HEK293 (cell line): ENCODE results near the gene CMIP.

ENCODE experiments used
- CTCF ChIA-PET: fragments of 350-600 bp; formaldehyde crosslinking; extraction: SDS; loops from one replicate; lab custom pipeline; 2021; ENCODE audit warnings: antibody characterized with exemption; lab: Yijun Ruan, JAX
- POLR2A ChIA-PET: fragments of 300-600 bp; formaldehyde crosslinking; extraction: SDS; loops from one replicate; lab custom pipeline; 2020; ENCODE audit warnings: antibody characterized with exemption, inconsistent platforms; lab: Yijun Ruan, JAX
- H3K27ac ChIP-seq: fragments of 200-500 bp; sonication (Bioruptor generic); 2 replicates; pipeline ENCODE4 v1.5.1; 2014; ENCODE audit warnings: low read depth, low read length, control low read depth, inconsistent platforms; ENCODE audit errors: extremely low read depth
- H3K36me3 ChIP-seq, 2 experiments: fragments of 200-500 bp in 1 of 2; sonication (Bioruptor generic) in 1 of 2; 1 replicate in 1 of 2; 2 replicates in 1 of 2; pipeline ENCODE4 v1.5.1; 2014 to 2017; ENCODE audit warnings: inconsistent platforms in 2 of 2, low read length in 2 of 2; ENCODE audit not compliant: control insufficient read depth in 2 of 2, insufficient read depth in 1 of 2
- H3K4me1 ChIP-seq: fragments of 200-500 bp; sonication (Bioruptor generic); 2 replicates; pipeline ENCODE4 v1.5.1; 2014; ENCODE audit warnings: mild to moderate bottlenecking, low read length, inconsistent platforms; ENCODE audit not compliant: control insufficient read depth, insufficient read depth
- H3K4me3 ChIP-seq: 2 replicates; pipeline ENCODE4 v1.5.1; 2011; ENCODE audit warnings: low read depth, mild to moderate bottlenecking, control low read depth, low read length, moderate library complexity
- H3K9me3 ChIP-seq: fragments of 200-500 bp; sonication (Bioruptor generic); 2 replicates; pipeline ENCODE4 v1.5.1; 2014; ENCODE audit warnings: low read depth, low read length, inconsistent platforms; ENCODE audit not compliant: control insufficient read depth, insufficient read depth
- HOXD13 ChIP-seq: sonication (generic); formaldehyde crosslinking; IDR thresholded peaks from 2 replicates; pipeline ENCODE4 v1.8.0; 2022; ENCODE audit warnings: missing genetic modification reagents, borderline replicate concordance
- MEIS1 ChIP-seq: sonication (generic); formaldehyde crosslinking; IDR thresholded peaks from 2 replicates; pipeline ENCODE4 v1.8.1; 2022; ENCODE audit warnings: missing genetic modification reagents, mild to moderate bottlenecking, borderline replicate concordance
- ZFP3 ChIP-seq: fragments of 450-650 bp; formaldehyde crosslinking; IDR thresholded peaks from 2 replicates; pipeline ENCODE4 v1.5.1; 2016; ENCODE audit warnings: low read depth, missing biosample characterization, missing genetic modification characterization
- ZNF121 ChIP-seq: fragments of 450-650 bp; formaldehyde crosslinking; IDR thresholded peaks from 2 replicates; pipeline ENCODE4 v1.5.1; 2016; ENCODE audit warnings: missing biosample characterization, missing genetic modification characterization
- ZNF133 ChIP-seq: fragments of 450-650 bp; formaldehyde crosslinking; IDR thresholded peaks from 2 replicates; pipeline ENCODE4 v1.5.1; 2016; ENCODE audit warnings: missing biosample characterization, missing genetic modification characterization
- ZNF155 ChIP-seq: fragments of 450-650 bp; formaldehyde crosslinking; IDR thresholded peaks from 2 replicates; pipeline ENCODE4 v1.5.1; 2016; ENCODE audit warnings: missing biosample characterization, missing genetic modification characterization
- ZNF18 ChIP-seq: fragments of 450-650 bp; formaldehyde crosslinking; IDR thresholded peaks from 2 replicates; pipeline ENCODE4 v1.5.1; 2016; ENCODE audit warnings: missing biosample characterization, missing genetic modification characterization
- ZNF311 ChIP-seq: fragments of 450-650 bp; formaldehyde crosslinking; IDR thresholded peaks from 2 replicates; pipeline ENCODE4 v1.5.1; 2017; ENCODE audit warnings: missing biosample characterization, missing genetic modification characterization, borderline replicate concordance
- ZNF350 ChIP-seq: fragments of 450-650 bp; formaldehyde crosslinking; IDR thresholded peaks from 2 replicates; pipeline ENCODE4 v1.5.0; 2017; ENCODE audit warnings: missing biosample characterization, mild to moderate bottlenecking, missing genetic modification characterization
- ZNF529 ChIP-seq: fragments of 450-650 bp; formaldehyde crosslinking; IDR thresholded peaks from 2 replicates; pipeline ENCODE4 v1.5.1; 2017; ENCODE audit warnings: missing genetic modification characterization, missing biosample characterization; ENCODE audit not compliant: insufficient replicate concordance
- ZNF558 ChIP-seq: fragments of 450-650 bp; formaldehyde crosslinking; IDR thresholded peaks from 2 replicates; pipeline ENCODE4 v1.5.1; 2016; ENCODE audit warnings: missing biosample characterization, missing genetic modification characterization
- ZNF670 ChIP-seq: fragments of 450-650 bp; formaldehyde crosslinking; IDR thresholded peaks from 2 replicates; pipeline ENCODE4 v1.5.1; 2016; ENCODE audit warnings: missing biosample characterization, missing genetic modification characterization, low read depth
- ZSCAN5A ChIP-seq: fragments of 450-650 bp; formaldehyde crosslinking; IDR thresholded peaks from 2 replicates; pipeline ENCODE4 v1.5.1; 2016; ENCODE audit warnings: missing biosample characterization, missing genetic modification characterization
- TF ChIP-seq, protein P1 (sequence below): fragments of 450-650 bp; IDR thresholded peaks from 2 replicates; pipeline ENCODE4 v1.5.1; 2018; ENCODE audit warnings: missing biosample characterization, missing genetic modification characterization
- TF ChIP-seq, protein P2 (sequence below): fragments of 450-650 bp; formaldehyde crosslinking; IDR thresholded peaks from 2 replicates; pipeline ENCODE4 v1.5.1; 2016; ENCODE audit warnings: missing biosample characterization, missing genetic modification characterization, borderline replicate concordance

CMIP gene

DNA sequence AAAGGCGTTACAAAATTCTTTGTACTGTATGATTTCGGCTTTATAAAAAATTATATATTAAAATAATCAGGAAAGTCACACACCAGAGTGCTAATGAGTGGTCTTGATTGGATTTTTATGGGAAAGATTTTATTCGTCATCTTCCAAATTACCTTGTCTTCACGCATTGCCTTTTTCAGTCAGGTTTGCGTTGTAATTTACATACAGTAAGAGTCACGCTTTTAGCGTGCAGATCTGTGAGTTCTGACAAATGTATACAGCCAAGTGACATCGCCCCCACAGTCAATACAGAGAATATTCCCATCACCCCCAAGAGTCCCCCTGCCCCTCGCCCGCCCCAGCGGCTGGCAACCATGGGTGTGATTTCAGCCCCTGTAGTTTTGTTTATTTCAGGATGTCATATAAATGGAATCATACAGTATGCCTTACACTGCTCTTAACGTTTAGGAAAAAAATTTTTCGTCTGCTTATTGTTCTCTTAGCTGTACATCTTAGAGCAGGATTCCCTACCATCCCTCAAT lies 157.7 kb downstream of the CMIP start:
- no peaks in the 10 kb centered on the region for H3K9me3 ChIP-seq
- ChIA-PET POLR2A (no interaction called here), CTCF (no interaction called here)
- no peak for TF ChIP-seq ZNF155 (tag by site-specific recombination)
- no peak for TF ChIP-seq HOXD13 (CRISPR knock-in tag)
- no peak for TF ChIP-seq ZNF350 (tag by site-specific recombination)
- no peak for TF ChIP-seq ZFP3
- no peak for TF ChIP-seq ZNF311
- TF ChIP-seq ZSCAN5A = no peak
- TF ChIP-seq, protein P1, sequence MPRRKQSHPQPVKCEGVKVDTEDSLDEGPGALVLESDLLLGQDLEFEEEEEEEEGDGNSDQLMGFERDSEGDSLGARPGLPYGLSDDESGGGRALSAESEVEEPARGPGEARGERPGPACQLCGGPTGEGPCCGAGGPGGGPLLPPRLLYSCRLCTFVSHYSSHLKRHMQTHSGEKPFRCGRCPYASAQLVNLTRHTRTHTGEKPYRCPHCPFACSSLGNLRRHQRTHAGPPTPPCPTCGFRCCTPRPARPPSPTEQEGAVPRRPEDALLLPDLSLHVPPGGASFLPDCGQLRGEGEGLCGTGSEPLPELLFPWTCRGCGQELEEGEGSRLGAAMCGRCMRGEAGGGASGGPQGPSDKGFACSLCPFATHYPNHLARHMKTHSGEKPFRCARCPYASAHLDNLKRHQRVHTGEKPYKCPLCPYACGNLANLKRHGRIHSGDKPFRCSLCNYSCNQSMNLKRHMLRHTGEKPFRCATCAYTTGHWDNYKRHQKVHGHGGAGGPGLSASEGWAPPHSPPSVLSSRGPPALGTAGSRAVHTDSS (tag by site-specific recombination) = no peak
- no peak for TF ChIP-seq ZNF529 (tag by site-specific recombination)
- no peak for TF ChIP-seq ZNF133 (tag by site-specific recombination)
- TF ChIP-seq ZNF18 = no peak
- TF ChIP-seq, protein P2, sequence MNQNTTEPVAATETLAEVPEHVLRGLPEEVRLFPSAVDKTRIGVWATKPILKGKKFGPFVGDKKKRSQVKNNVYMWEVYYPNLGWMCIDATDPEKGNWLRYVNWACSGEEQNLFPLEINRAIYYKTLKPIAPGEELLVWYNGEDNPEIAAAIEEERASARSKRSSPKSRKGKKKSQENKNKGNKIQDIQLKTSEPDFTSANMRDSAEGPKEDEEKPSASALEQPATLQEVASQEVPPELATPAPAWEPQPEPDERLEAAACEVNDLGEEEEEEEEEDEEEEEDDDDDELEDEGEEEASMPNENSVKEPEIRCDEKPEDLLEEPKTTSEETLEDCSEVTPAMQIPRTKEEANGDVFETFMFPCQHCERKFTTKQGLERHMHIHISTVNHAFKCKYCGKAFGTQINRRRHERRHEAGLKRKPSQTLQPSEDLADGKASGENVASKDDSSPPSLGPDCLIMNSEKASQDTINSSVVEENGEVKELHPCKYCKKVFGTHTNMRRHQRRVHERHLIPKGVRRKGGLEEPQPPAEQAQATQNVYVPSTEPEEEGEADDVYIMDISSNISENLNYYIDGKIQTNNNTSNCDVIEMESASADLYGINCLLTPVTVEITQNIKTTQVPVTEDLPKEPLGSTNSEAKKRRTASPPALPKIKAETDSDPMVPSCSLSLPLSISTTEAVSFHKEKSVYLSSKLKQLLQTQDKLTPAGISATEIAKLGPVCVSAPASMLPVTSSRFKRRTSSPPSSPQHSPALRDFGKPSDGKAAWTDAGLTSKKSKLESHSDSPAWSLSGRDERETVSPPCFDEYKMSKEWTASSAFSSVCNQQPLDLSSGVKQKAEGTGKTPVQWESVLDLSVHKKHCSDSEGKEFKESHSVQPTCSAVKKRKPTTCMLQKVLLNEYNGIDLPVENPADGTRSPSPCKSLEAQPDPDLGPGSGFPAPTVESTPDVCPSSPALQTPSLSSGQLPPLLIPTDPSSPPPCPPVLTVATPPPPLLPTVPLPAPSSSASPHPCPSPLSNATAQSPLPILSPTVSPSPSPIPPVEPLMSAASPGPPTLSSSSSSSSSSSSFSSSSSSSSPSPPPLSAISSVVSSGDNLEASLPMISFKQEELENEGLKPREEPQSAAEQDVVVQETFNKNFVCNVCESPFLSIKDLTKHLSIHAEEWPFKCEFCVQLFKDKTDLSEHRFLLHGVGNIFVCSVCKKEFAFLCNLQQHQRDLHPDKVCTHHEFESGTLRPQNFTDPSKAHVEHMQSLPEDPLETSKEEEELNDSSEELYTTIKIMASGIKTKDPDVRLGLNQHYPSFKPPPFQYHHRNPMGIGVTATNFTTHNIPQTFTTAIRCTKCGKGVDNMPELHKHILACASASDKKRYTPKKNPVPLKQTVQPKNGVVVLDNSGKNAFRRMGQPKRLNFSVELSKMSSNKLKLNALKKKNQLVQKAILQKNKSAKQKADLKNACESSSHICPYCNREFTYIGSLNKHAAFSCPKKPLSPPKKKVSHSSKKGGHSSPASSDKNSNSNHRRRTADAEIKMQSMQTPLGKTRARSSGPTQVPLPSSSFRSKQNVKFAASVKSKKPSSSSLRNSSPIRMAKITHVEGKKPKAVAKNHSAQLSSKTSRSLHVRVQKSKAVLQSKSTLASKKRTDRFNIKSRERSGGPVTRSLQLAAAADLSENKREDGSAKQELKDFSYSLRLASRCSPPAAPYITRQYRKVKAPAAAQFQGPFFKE = no peak
- no peak for TF ChIP-seq ZNF670 (tag by site-specific recombination)
- no peak for TF ChIP-seq MEIS1
- H3K4me3 ChIP-seq = no peak overlapping the region
- peaks cover 7% of the 10 kb centered on the region; the same call in 1 of the 2 replicates for H3K4me1 ChIP-seq
- peaks cover 0 to 1% of the 10 kb centered on the region in 2 experiments; a peak in 1 of 3 replicates for H3K36me3 ChIP-seq
- no peak overlapping the region for H3K27ac ChIP-seq

DNA sequence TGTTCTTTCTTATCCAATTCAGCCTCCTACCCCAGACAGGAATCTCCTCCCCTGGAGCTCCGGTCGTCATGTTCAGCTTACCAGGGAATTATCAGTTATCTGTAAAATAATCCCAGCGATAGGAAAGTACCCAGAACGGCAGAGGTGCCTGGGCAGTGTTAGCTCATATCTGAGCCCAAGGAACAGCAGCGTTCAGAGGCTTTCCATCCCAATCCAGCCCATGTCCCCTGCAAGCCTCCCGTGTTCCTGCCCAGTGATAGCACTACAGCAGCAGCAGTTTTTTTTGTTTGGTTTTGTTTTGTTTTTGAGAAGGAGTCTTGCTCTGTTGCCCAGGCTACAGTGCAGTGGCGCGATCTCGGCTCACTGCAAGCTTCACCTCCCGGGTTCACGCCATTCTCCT lies 158.2 kb downstream of the CMIP start:
- no peak overlapping the region for H3K27ac ChIP-seq
- H3K36me3 ChIP-seq = peaks cover 0 to 6% of the 10 kb centered on the region in 2 experiments; a peak in 1 of 3 replicates
- POLR2A ChIA-PET = no interaction called here
- H3K4me1 ChIP-seq = peaks cover 7% of the 10 kb centered on the region; the same call in 1 of the 2 replicates
- CTCF ChIA-PET = no interaction called here
- H3K9me3 ChIP-seq = no peaks in the 10 kb centered on the region
- 0 out of 2 replicates have a peak, but pooled peaks have one; percentile 43 for TF ChIP-seq ZNF121 (tag by site-specific recombination)
- no peak for TF ChIP-seq ZNF558 (tag by site-specific recombination)
- TF ChIP-seq, protein P2 = no peak
- no peak overlapping the region for H3K4me3 ChIP-seq
